Mesenchymal stem cell (in vitro differentiated cells and primary cell): ENCODE measurements around the gene DEFB124.
A peak's percentile ranks its signal among the peaks of the same experiment; 100 is the strongest.

Source experiments
- DNase-seq: peaks from one replicate; pipeline ENCODE4 v3.0.0-alpha.2; 2013
- H2AFZ ChIP-seq: one replicate; pipeline ENCODE4 v1.6.1; 2013; ENCODE audit warnings: low read depth, mild to moderate bottlenecking, control low read depth, inconsistent platforms, low read length, moderate library complexity
- H2AK5ac ChIP-seq: 2 replicates; pipeline ENCODE4 v1.6.1; 2013; ENCODE audit warnings: low read length, moderate library complexity, mild to moderate bottlenecking, inconsistent platforms; ENCODE audit not compliant: severe bottlenecking
- H2BK120ac ChIP-seq: one replicate; pipeline ENCODE4 v1.6.1; 2013; ENCODE audit warnings: low read depth, mild to moderate bottlenecking, inconsistent platforms, low read length, moderate library complexity
- H2BK12ac ChIP-seq, 2 experiments: one replicate each; pipeline ENCODE4 v1.6.1; 2013; ENCODE audit warnings: inconsistent platforms in 2 of 2, low read length in 2 of 2, mild to moderate bottlenecking in 2 of 2, moderate library complexity in 2 of 2, control low read depth in 1 of 2
- H2BK15ac ChIP-seq: one replicate; pipeline ENCODE4 v1.6.1; 2013; ENCODE audit warnings: mild to moderate bottlenecking, low read depth, inconsistent platforms; ENCODE audit not compliant: poor library complexity, severe bottlenecking
- H2BK5ac ChIP-seq: 2 replicates; pipeline ENCODE4 v1.6.1; 2013; ENCODE audit warnings: low read depth, mild to moderate bottlenecking, low read length, control low read depth, inconsistent platforms; ENCODE audit not compliant: poor library complexity, severe bottlenecking
- H3K14ac ChIP-seq, 2 experiments: one replicate each; pipeline ENCODE4 v1.6.1; 2013; ENCODE audit warnings: inconsistent platforms in 2 of 2, low read length in 2 of 2, control low read depth in 1 of 2, mild to moderate bottlenecking in 1 of 2, moderate library complexity in 1 of 2
- H3K18ac ChIP-seq, 2 experiments: one replicate each; pipeline ENCODE4 v1.6.1; 2013; ENCODE audit warnings: inconsistent platforms in 2 of 2, low read length in 2 of 2, control low read depth in 1 of 2, low read depth in 1 of 2, mild to moderate bottlenecking in 1 of 2
- H3K23ac ChIP-seq, 2 experiments: one replicate each; pipeline ENCODE4 v1.6.1; 2013; ENCODE audit warnings: inconsistent platforms in 2 of 2, low read length in 2 of 2, mild to moderate bottlenecking in 2 of 2, moderate library complexity in 2 of 2, control low read depth in 1 of 2
- H3K27ac ChIP-seq: 2 replicates; pipeline ENCODE4 v1.5.1; 2013; ENCODE audit warnings: mild to moderate bottlenecking, moderate library complexity, low read length, control low read depth, inconsistent platforms; ENCODE audit not compliant: poor library complexity, severe bottlenecking
- H3K27me3 ChIP-seq, 2 experiments: 2 replicates each; pipeline versions ENCODE4 v1.6.1 to v1.7.0; 2013; ENCODE audit warnings: low read length in 2 of 2, mild to moderate bottlenecking in 2 of 2, moderate library complexity in 2 of 2, control low read depth in 1 of 2, inconsistent platforms in 1 of 2; ENCODE audit not compliant: control insufficient read depth in 1 of 2, insufficient read depth in 1 of 2
- H3K36me3 ChIP-seq, 2 experiments: 2 replicates each; pipeline versions ENCODE4 v1.6.1 to v1.7.0; 2013; ENCODE audit warnings: low read length in 2 of 2, control low read depth in 1 of 2, inconsistent platforms in 1 of 2, low read depth in 1 of 2, mild to moderate bottlenecking in 1 of 2; ENCODE audit not compliant: insufficient read depth in 2 of 2, control insufficient read depth in 1 of 2
- H3K4ac ChIP-seq, 2 experiments: one replicate each; pipeline ENCODE4 v1.6.1; 2013; ENCODE audit warnings: inconsistent platforms in 2 of 2, low read length in 2 of 2, mild to moderate bottlenecking in 2 of 2, moderate library complexity in 2 of 2, control low read depth in 1 of 2, low read depth in 1 of 2
- H3K4me1 ChIP-seq: 2 replicates; pipeline ENCODE4 v1.6.1; 2013; ENCODE audit warnings: low read depth, low read length, control low read depth; ENCODE audit not compliant: control insufficient read depth, insufficient read depth
- H3K4me2 ChIP-seq: 2 replicates; pipeline ENCODE4 v1.6.1; 2013; ENCODE audit warnings: low read length, mild to moderate bottlenecking, inconsistent platforms; ENCODE audit not compliant: poor library complexity, severe bottlenecking
- H3K4me3 ChIP-seq, 2 experiments: 2 replicates each; pipeline versions ENCODE4 v1.5.1 to v1.7.0; 2013; ENCODE audit warnings: low read length in 2 of 2, mild to moderate bottlenecking in 2 of 2, control low read depth in 1 of 2, low read depth in 1 of 2; ENCODE audit not compliant: insufficient read depth in 1 of 2
- H3K79me1 ChIP-seq: replicated peaks from 2 replicates; pipeline ENCODE4 v1.6.1; 2013; ENCODE audit warnings: mild to moderate bottlenecking, control low read depth, low read length, inconsistent platforms; ENCODE audit not compliant: poor library complexity, severe bottlenecking
- H3K9ac ChIP-seq: 2 replicates; pipeline ENCODE4 v1.7.0; 2013; ENCODE audit warnings: mild to moderate bottlenecking, low read length, moderate library complexity
- H3K9me3 ChIP-seq: 2 replicates; pipeline ENCODE4 v1.7.0; 2013; ENCODE audit warnings: mild to moderate bottlenecking, low read length; ENCODE audit not compliant: control insufficient read depth
- H4K8ac ChIP-seq: one replicate; pipeline ENCODE4 v1.6.1; 2013; ENCODE audit warnings: inconsistent platforms, mild to moderate bottlenecking, low read length, moderate library complexity
- H4K91ac ChIP-seq: one replicate; pipeline ENCODE4 v1.6.1; 2013; ENCODE audit warnings: mild to moderate bottlenecking, low read length, inconsistent platforms
- WGBS: methylation state at CpG from one replicate; pipeline ENCODE4 v1.1.7; 2013; ENCODE audit warnings: mixed read lengths; 5-methylcytosine and 5-hydroxymethylcytosine counted together

Gene DEFB124

GRCh38 chr20:31476294-31476585 is 1.3 kb upstream of the DEFB124 start:
- no peak overlapping the region for H3K4me2 ChIP-seq

GRCh38 chr20:31475472-31476293 is 756 bp upstream of the DEFB124 start:
- H3K4me2 ChIP-seq: no peak overlapping the region
- H3K9me3 ChIP-seq: no peaks in the 10 kb centered on the region
- peaks cover 10 to 16% of the 10 kb centered on the region in 2 experiments for H3K27me3 ChIP-seq
- no peak overlapping the region for H2BK15ac ChIP-seq
- no peak overlapping the region for H2BK120ac ChIP-seq
- no peaks in the 10 kb centered on the region for H3K79me1 ChIP-seq
- H2AFZ ChIP-seq: no peak overlapping the region
- no peaks in the 10 kb centered on the region for H3K36me3 ChIP-seq
- H3K23ac ChIP-seq: no peak overlapping the region
- no peak overlapping the region for H3K18ac ChIP-seq
- H4K8ac ChIP-seq: no peak overlapping the region
- no peak overlapping the region for H2AK5ac ChIP-seq
- no peak for DNase-seq
- no peak overlapping the region for H4K91ac ChIP-seq
- H3K4me3 ChIP-seq: peak overlapping the region in 1 of 2 experiments; percentile 80
- H3K14ac ChIP-seq: peak overlapping the region in 1 of 2 experiments; percentile 29
- 74% methylated on average over 29 of the region's 29 CpGs for WGBS
- no peak overlapping the region for H2BK12ac ChIP-seq
- H3K4me1 ChIP-seq: no peaks in the 10 kb centered on the region
- H3K27ac ChIP-seq: no peak overlapping the region
- H3K9ac ChIP-seq: peak overlapping the region; percentile 72
- no peak overlapping the region for H3K4ac ChIP-seq
- no peak overlapping the region for H2BK5ac ChIP-seq

More at GRCh38 chr20:31476294-31476585, 1.3 kb upstream of the DEFB124 start:
- H4K91ac ChIP-seq: no peak overlapping the region
- H2AK5ac ChIP-seq: no peak overlapping the region
- no peak overlapping the region for H2BK15ac ChIP-seq
- H3K18ac ChIP-seq: no peak overlapping the region
- H3K79me1 ChIP-seq: no peaks in the 10 kb centered on the region
- no peak overlapping the region for H3K14ac ChIP-seq
- no peak overlapping the region for H2BK12ac ChIP-seq
- no peak for DNase-seq
- no peak overlapping the region for H2AFZ ChIP-seq
- no peak overlapping the region for H3K4ac ChIP-seq
- no peaks in the 10 kb centered on the region for H3K4me1 ChIP-seq
- no peak overlapping the region for H2BK5ac ChIP-seq
- no peak overlapping the region for H3K27ac ChIP-seq
- H3K9ac ChIP-seq: no peak overlapping the region
- no peaks in the 10 kb centered on the region for H3K36me3 ChIP-seq
- no peak overlapping the region for H3K4me3 ChIP-seq
- H3K23ac ChIP-seq: no peak overlapping the region
- peaks cover 11 to 16% of the 10 kb centered on the region in 2 experiments for H3K27me3 ChIP-seq
- no peak overlapping the region for H2BK120ac ChIP-seq
- no peak overlapping the region for H4K8ac ChIP-seq
- WGBS: 83% methylated on average over 5 of the region's 6 CpGs
- no peaks in the 10 kb centered on the region for H3K9me3 ChIP-seq

- Histone ChIP-seq H3K79me1 (no peaks in the 10 kb centered on the region), H3K4me3 (no peak overlapping the region), H3K27ac (no peak overlapping the region), H3K14ac (no peak overlapping the region), H2AK5ac (no peak overlapping the region), H2BK15ac (no peak overlapping the region), H3K23ac (no peak overlapping the region), H3K27me3 (peaks cover 10 to 16% of the 10 kb centered on the region in 2 experiments), H2BK120ac (no peak overlapping the region), H3K4ac (no peak overlapping the region), H4K91ac (no peak overlapping the region), H2BK5ac (no peak overlapping the region), H2BK12ac (no peak overlapping the region), H4K8ac (no peak overlapping the region), H3K18ac (no peak overlapping the region), H3K9me3 (no peaks in the 10 kb centered on the region), H3K4me2 (no peak overlapping the region), H3K9ac (no peak overlapping the region), H3K4me1 (no peaks in the 10 kb centered on the region), H3K36me3 (no peaks in the 10 kb centered on the region), H2AFZ (no peak overlapping the region)
- no peak for DNase-seq
- 54% methylated on average over 2 of the region's 2 CpGs for WGBS
Measured at GRCh38 chr20:31474097-31474436, 860 bp downstream of the DEFB124 start.

GRCh38 chr20:31473331-31474096 is 1.4 kb downstream of the DEFB124 start:
- Histone ChIP-seq H3K14ac (no peak overlapping the region), H3K27me3 (peaks cover 10 to 16% of the 10 kb centered on the region in 2 experiments), H3K4me1 (no peaks in the 10 kb centered on the region), H3K4ac (no peak overlapping the region), H3K27ac (no peak overlapping the region), H3K79me1 (no peaks in the 10 kb centered on the region), H3K18ac (no peak overlapping the region), H2BK5ac (no peak overlapping the region), H3K4me2 (no peak overlapping the region), H3K36me3 (no peaks in the 10 kb centered on the region), H2BK120ac (no peak overlapping the region), H2AK5ac (no peak overlapping the region), H2BK12ac (no peak overlapping the region), H2BK15ac (no peak overlapping the region), H3K9ac (no peak overlapping the region), H3K4me3 (no peak overlapping the region), H4K91ac (no peak overlapping the region), H2AFZ (no peak overlapping the region), H3K9me3 (no peaks in the 10 kb centered on the region), H4K8ac (no peak overlapping the region), H3K23ac (no peak overlapping the region)
- 67% methylated on average over 5 of the region's 5 CpGs for WGBS
- no peak for DNase-seq
